Activated CD4-positive, CD25-positive, alpha-beta regulatory T cell (primary cell): ENCODE results near the gene PHLDB2.

Experiments
- DNase-seq, 4 experiments: peaks; one replicate each; lab custom pipeline; 2025; lab: John Stamatoyannopoulos, UW

PHLDB2 gene

GRCh38 chr3:111965484-111965883 is 106.4 kb downstream of the PHLDB2 start:
- no peak for DNase-seq

GRCh38 chr3:111967068-111967467 is 108.0 kb downstream of the PHLDB2 start:
- DNase-seq = no peak

- peak; percentile 50 to 79 (median 60) for DNase-seq
Observed at GRCh38 chr3:111967651-111968274, 108.7 kb downstream of the PHLDB2 start.

- no peak for DNase-seq
Observed at GRCh38 chr3:111968319-111969054, 109.4 kb downstream of the PHLDB2 start.

GRCh38 chr3:111970376-111970775 is 111.3 kb downstream of the PHLDB2 start:
- DNase-seq = no peak

- DNase-seq = no peak
Observed at GRCh38 chr3:111971533-111972130, 112.6 kb downstream of the PHLDB2 start.

- DNase-seq = no peak
Observed at GRCh38 chr3:111972891-111973290, 113.8 kb downstream of the PHLDB2 start.

- DNase-seq = no peak
Observed at GRCh38 chr3:111975131-111975530, 116.1 kb downstream of the PHLDB2 start.

- no peak for DNase-seq
Observed at GRCh38 chr3:111976254-111976653, 117.2 kb downstream of the PHLDB2 start.

- DNase-seq = peak; percentile 92 to 94 (median 92)
Observed at GRCh38 chr3:111978583-111979433, 119.7 kb downstream of the PHLDB2 start, which contains the start of gene ABHD10. Gene ABHD10, plus strand, starts transcription at chr3:111979026. Its CDS starts 36 bp downstream, at chr3:111979062.

GRCh38 chr3:111979434-111980038 is 120.5 kb downstream of the PHLDB2 start:
- DNase-seq = no peak

GRCh38 chr3:111980716-111981456 is 121.8 kb downstream of the PHLDB2 start:
- DNase-seq = peak in 1 of 4 experiments; percentile 16

GRCh38 chr3:111981457-111981763 is 122.3 kb downstream of the PHLDB2 start:
- DNase-seq = no peak

GRCh38 chr3:111984636-111985298 is 125.7 kb downstream of the PHLDB2 start:
- DNase-seq = no peak

GRCh38 chr3:111986800-111987199 is 127.7 kb downstream of the PHLDB2 start:
- DNase-seq = no peak

GRCh38 chr3:111989061-111989678 is 130.1 kb downstream of the PHLDB2 start:
- DNase-seq = no peak

GRCh38 chr3:111993038-111993437 is 134.0 kb downstream of the PHLDB2 start:
- no peak for DNase-seq

GRCh38 chr3:111998636-111999483 is 139.8 kb downstream of the PHLDB2 start, which contains the start of gene TAGLN3:
Gene TAGLN3, plus strand, starts transcription at chr3:111998922. Its CDS starts 501 bp downstream, at chr3:111999423.
- no peak for DNase-seq
